Measurements from ENCODE around the gene GPX4. TPM values are rescaled to one million over a fixed set of nuclear protein-coding genes. Genes with fewer than 3 reads are reported as not detected.

GPX4 gene
- total and polyA plus RNA-seq, 2 donors (not counting 3 experiments of a cell fraction or from before 2014, with no cell fraction given), result 469 to 1,136 TPM

DNA sequence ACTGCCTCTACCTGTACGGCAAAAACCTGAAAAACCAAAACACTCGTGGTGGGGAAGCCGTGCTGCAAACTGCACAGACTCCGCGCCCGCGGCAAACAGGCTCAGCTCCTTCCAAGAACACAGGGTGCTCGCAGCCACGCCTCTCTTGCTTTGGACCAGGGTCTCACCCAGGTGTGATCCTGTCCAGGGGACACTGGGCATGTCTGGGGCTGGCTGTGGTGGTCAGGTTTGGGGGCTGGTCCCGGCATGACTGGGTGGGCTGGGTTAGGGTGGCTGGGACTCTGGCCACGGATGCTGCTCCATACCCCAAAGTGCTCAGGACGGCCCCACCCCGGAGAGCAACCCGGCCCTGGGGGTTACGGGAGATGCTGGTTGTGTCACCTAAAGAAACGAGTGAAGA, 13.9 kb downstream of the GPX4 start:
- no peaks in the 10 kb centered on the region for H3K79me2 ChIP-seq (ENCODE audit: control insufficient read depth, insufficient read depth, low read length)
- TF ChIP-seq EZH2 (IDR thresholded peaks at IDR 0.05; ENCODE audit: borderline replicate concordance, low read depth, low read length, severe bottlenecking) (no peak), MYC (IDR thresholded peaks at IDR 0.05; ENCODE audit: low read depth, low read length) (no peak), GATA2 (IDR thresholded peaks at IDR 0.05; ENCODE audit: insufficient read depth, insufficient read length, low read depth, low read length) (no peak), POLR2AphosphoS5 (IDR thresholded peaks at IDR 0.05; ENCODE audit: insufficient read depth, low read depth, low read length) (no peak), JUN (IDR thresholded peaks at IDR 0.05; ENCODE audit: borderline replicate concordance, insufficient read depth, insufficient read length, low read depth) (no peak), FOS (IDR thresholded peaks at IDR 0.05; ENCODE audit: borderline replicate concordance, insufficient read depth, low read length) (no peak), POLR2A (IDR thresholded peaks at IDR 0.05; ENCODE audit: low read depth, low read length) (no peak)
- TF ChIP-seq, protein P1, sequence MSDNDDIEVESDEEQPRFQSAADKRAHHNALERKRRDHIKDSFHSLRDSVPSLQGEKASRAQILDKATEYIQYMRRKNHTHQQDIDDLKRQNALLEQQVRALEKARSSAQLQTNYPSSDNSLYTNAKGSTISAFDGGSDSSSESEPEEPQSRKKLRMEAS (IDR thresholded peaks at IDR 0.05; ENCODE audit: insufficient read depth, insufficient read length), result no peak
- no peak for FAIRE-seq

DNA sequence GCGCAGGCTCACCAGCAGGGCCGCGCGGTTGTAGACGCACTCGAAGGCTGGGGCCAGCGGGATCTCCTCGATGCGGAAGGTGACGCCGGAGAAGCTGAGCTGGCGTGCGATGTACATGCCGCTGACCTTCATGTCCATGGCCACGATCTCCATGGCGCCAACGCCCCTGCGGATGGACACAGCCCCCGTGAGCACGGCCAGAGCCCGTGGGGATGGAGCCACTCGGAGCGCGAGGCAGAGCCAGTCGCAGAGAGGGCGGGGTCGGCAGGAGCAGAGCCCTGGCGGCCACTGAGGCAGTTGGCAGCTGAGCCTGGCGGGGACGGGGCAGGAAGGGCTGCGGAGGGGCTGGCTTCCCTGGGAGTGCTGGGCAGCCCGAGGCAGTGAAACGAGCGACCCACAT, 15.2 kb downstream of the GPX4 start:
- H3K4me3 ChIP-seq (replicated peaks in 1 of 3; ENCODE audit: insufficient read depth in 1 of 3, low read depth in 1 of 3, low read length in 3 of 3), result no peak overlapping the region
- no peak overlapping the region for H3K27ac ChIP-seq (ENCODE audit: insufficient read depth, low read depth, low read length)
- DNase-seq (ENCODE audit: low read depth, low spot score), result no peak
- peaks cover 18 to 69% of the 10 kb centered on the region in 2 experiments for H3K36me3 ChIP-seq (ENCODE audit: control insufficient read depth in 2 of 2, extremely low read depth in 1 of 2, insufficient read depth in 2 of 2, low read length in 2 of 2)
- CTCF ChIA-PET, result no interaction called here
- H3K9me1 ChIP-seq (replicated peaks; ENCODE audit: control insufficient read depth, extremely low read depth, insufficient read depth, low read length), result no peaks in the 10 kb centered on the region
- no peak overlapping the region for H3K4me2 ChIP-seq (ENCODE audit: insufficient read depth, low read length)
- TF ChIP-seq FOS (IDR thresholded peaks at IDR 0.05; ENCODE audit: borderline replicate concordance, insufficient read depth, low read length) (no peak), POLR2A (IDR thresholded peaks at IDR 0.05; ENCODE audit: low read depth, low read length) (no peak), EZH2 (IDR thresholded peaks at IDR 0.05; ENCODE audit: borderline replicate concordance, low read depth, low read length, severe bottlenecking) (no peak), GATA2 (IDR thresholded peaks at IDR 0.05; ENCODE audit: insufficient read depth, insufficient read length, low read depth, low read length) (no peak), POLR2AphosphoS5 (IDR thresholded peaks at IDR 0.05; ENCODE audit: insufficient read depth, low read depth, low read length) (no peak), MYC (IDR thresholded peaks at IDR 0.05; ENCODE audit: low read depth, low read length) (no peak), JUN (IDR thresholded peaks at IDR 0.05; ENCODE audit: borderline replicate concordance, insufficient read depth, insufficient read length, low read depth) (no peak)
- TF ChIP-seq, protein P1 (IDR thresholded peaks at IDR 0.05; ENCODE audit: insufficient read depth, insufficient read length), result no peak
- TF ChIP-seq, protein P2, sequence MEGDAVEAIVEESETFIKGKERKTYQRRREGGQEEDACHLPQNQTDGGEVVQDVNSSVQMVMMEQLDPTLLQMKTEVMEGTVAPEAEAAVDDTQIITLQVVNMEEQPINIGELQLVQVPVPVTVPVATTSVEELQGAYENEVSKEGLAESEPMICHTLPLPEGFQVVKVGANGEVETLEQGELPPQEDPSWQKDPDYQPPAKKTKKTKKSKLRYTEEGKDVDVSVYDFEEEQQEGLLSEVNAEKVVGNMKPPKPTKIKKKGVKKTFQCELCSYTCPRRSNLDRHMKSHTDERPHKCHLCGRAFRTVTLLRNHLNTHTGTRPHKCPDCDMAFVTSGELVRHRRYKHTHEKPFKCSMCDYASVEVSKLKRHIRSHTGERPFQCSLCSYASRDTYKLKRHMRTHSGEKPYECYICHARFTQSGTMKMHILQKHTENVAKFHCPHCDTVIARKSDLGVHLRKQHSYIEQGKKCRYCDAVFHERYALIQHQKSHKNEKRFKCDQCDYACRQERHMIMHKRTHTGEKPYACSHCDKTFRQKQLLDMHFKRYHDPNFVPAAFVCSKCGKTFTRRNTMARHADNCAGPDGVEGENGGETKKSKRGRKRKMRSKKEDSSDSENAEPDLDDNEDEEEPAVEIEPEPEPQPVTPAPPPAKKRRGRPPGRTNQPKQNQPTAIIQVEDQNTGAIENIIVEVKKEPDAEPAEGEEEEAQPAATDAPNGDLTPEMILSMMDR (IDR thresholded peaks at IDR 0.05; ENCODE audit: extremely low read depth in 1 of 2, insufficient read depth in 1 of 2, low read depth in 1 of 2, low read length in 2 of 2), result no peak
- intact Hi-C loops (cut with micrococcal nuclease) (no loop called here), dilution Hi-C loops (cut with MboI; ENCODE audit: extremely low pct_ligation_motif_present, low sequenced_read_pairs) (no loop called here)
- FAIRE-seq, result no peak
- no peaks in the 10 kb centered on the region for H3K27me3 ChIP-seq (ENCODE audit: control insufficient read depth in 2 of 2, insufficient read depth in 2 of 2, low read length in 2 of 2)
- H4K20me1 ChIP-seq (replicated peaks; ENCODE audit: control insufficient read depth, extremely low read depth, insufficient read depth, low read length), result no peaks in the 10 kb centered on the region
- H3K9me3 ChIP-seq (replicated peaks; ENCODE audit: control insufficient read depth, insufficient read depth, low read length), result no peaks in the 10 kb centered on the region
- H3K4me1 ChIP-seq (ENCODE audit: control insufficient read depth, extremely low read depth, insufficient read depth, low read length), result no peaks in the 10 kb centered on the region
- POLR2A ChIA-PET, result no interaction called here
- BruUV-seq (replicated peaks), result no TSS peak
- no peak overlapping the region for H2AFZ ChIP-seq (ENCODE audit: low read depth, low read length)
- no peak overlapping the region for H3K9ac ChIP-seq (replicated peaks; ENCODE audit: extremely low read depth, insufficient read depth, low read length)
- H3K79me2 ChIP-seq (ENCODE audit: control insufficient read depth, insufficient read depth, low read length), result peaks cover under 1% of the 10 kb centered on the region

More for the DNA sequence above, 13.9 kb downstream of the GPX4 start:
- dilution Hi-C loops (cut with MboI; ENCODE audit: extremely low pct_ligation_motif_present, low sequenced_read_pairs), result no loop called here
- H3K27ac ChIP-seq (ENCODE audit: insufficient read depth, low read depth, low read length), result no peak overlapping the region
- peaks cover 5% of the 10 kb centered on the region for H3K4me1 ChIP-seq (ENCODE audit: control insufficient read depth, extremely low read depth, insufficient read depth, low read length)
- no peaks in the 10 kb centered on the region for H3K27me3 ChIP-seq (ENCODE audit: control insufficient read depth in 2 of 2, insufficient read depth in 2 of 2, low read length in 2 of 2)
- peaks cover 13 to 60% of the 10 kb centered on the region in 2 experiments for H3K36me3 ChIP-seq (ENCODE audit: control insufficient read depth in 2 of 2, extremely low read depth in 1 of 2, insufficient read depth in 2 of 2, low read length in 2 of 2)
- H3K9me1 ChIP-seq (replicated peaks; ENCODE audit: control insufficient read depth, extremely low read depth, insufficient read depth, low read length), result no peaks in the 10 kb centered on the region
- POLR2A ChIA-PET, result no interaction called here
- intact Hi-C loops (cut with micrococcal nuclease), result no loop called here
- H3K4me2 ChIP-seq (ENCODE audit: insufficient read depth, low read length), result no peak overlapping the region
- no peaks in the 10 kb centered on the region for H4K20me1 ChIP-seq (replicated peaks; ENCODE audit: control insufficient read depth, extremely low read depth, insufficient read depth, low read length)
- no peak overlapping the region for H2AFZ ChIP-seq (ENCODE audit: low read depth, low read length)
- DNase-seq (ENCODE audit: low read depth, low spot score), result no peak
- no peaks in the 10 kb centered on the region for H3K9me3 ChIP-seq (replicated peaks; ENCODE audit: control insufficient read depth, insufficient read depth, low read length)
- no peak overlapping the region for H3K4me3 ChIP-seq (replicated peaks in 1 of 3; ENCODE audit: insufficient read depth in 1 of 3, low read depth in 1 of 3, low read length in 3 of 3)
- no peak overlapping the region for H3K9ac ChIP-seq (replicated peaks; ENCODE audit: extremely low read depth, insufficient read depth, low read length)
- CTCF ChIA-PET, result no interaction called here
- no TSS peak for BruUV-seq (replicated peaks)

Data from endothelial cell of umbilical vein (primary cell).